Uterus (tissue), 4 donors: Measurements from ENCODE around the gene DCP2. TPM values are rescaled to one million over a fixed set of nuclear protein-coding genes. Genes with fewer than 3 reads are reported as not detected.

Experiments
- DNase-seq, 2 donors: peaks; one replicate each; pipeline ENCODE4 v3.0.0-alpha.2; 2019 to 2020
- H3K27ac ChIP-seq, 2 donors: fragments of 200-600 bp; sonication (generic); 1 replicate in 1 of 2; 2 replicates in 1 of 2; pipeline ENCODE4 v1.5.1; 2016 to 2018
- H3K27me3 ChIP-seq, 2 donors: fragments of 200-600 bp; sonication (generic); one replicate each; pipeline ENCODE4 v1.5.1; 2018 to 2019; ENCODE audit warnings: control low read depth in 1 of 2
- H3K36me3 ChIP-seq, 2 donors: fragments of 200-600 bp; sonication (generic); one replicate each; pipeline ENCODE4 v1.5.1; 2019; ENCODE audit warnings: control low read depth in 1 of 2
- H3K4me1 ChIP-seq, 2 donors: fragments of 200-600 bp; sonication (generic); one replicate each; pipeline ENCODE4 v1.5.1; 2018 to 2019; ENCODE audit warnings: control low read depth in 1 of 2
- H3K4me3 ChIP-seq, 2 donors: fragments of 200-600 bp; sonication (generic); 1 replicate in 1 of 2; 2 replicates in 1 of 2; pipeline ENCODE4 v1.5.1; 2018 to 2019; ENCODE audit warnings: mild to moderate bottlenecking in 1 of 2
- H3K9me3 ChIP-seq, 2 donors: fragments of 200-600 bp; sonication (generic); one replicate each; pipeline ENCODE4 v1.5.1; 2019; ENCODE audit warnings: control low read depth in 1 of 2
- CTCF ChIP-seq, 4 experiments: fragments of 200-600 bp in 2 of 4; fragments of 450-650 bp in 2 of 4; sonication (generic) in 2 of 4; IDR thresholded peaks; one replicate each; pipeline ENCODE4 v1.5.1; 2016 to 2019; ENCODE audit warnings: antibody characterized with exemption in 4 of 4, mild to moderate bottlenecking in 2 of 4, moderate library complexity in 1 of 4
- POLR2A ChIP-seq, 2 donors: fragments of 450-650 bp; IDR thresholded peaks; one replicate each; pipeline ENCODE4 v1.6.1; 2016; ENCODE audit warnings: antibody characterized with exemption in 2 of 2, mild to moderate bottlenecking in 1 of 2, moderate library complexity in 1 of 2
- intact Hi-C: fragments of 100-400 bp; cut with DNase I; formaldehyde crosslinking; loops from one replicate; pipeline ENCODE4 v1.15.1; 2023; ENCODE audit warnings: low total_unique reads
- total RNA-seq, 4 donors: library from RNA; depleted of rRNA in 3 of 4; stranded (reverse); fragments of >200 nt in 3 of 4; gene quantifications; one replicate each; pipeline versions ENCODE4 v1.1.0 to v1.2.4, GENCODE V29; 2014 to 2023
- donor health status: DM: yes; HTN: yes; CAD: no.

DCP2 gene
- total RNA-seq, 4 donors from 2014 or later: 11.2 to 124 (median 27.6) TPM

GRCh38 chr5:112933651-112934365, 42.8 kb upstream of the DCP2 start:
- no peak overlapping the region for H3K27ac ChIP-seq
- no peak for DNase-seq
- TF ChIP-seq POLR2A (IDR thresholded peaks at IDR 0.05): no peak
- no peak for TF ChIP-seq CTCF (IDR thresholded peaks at IDR 0.05)
- intact Hi-C loops: no loop called here
- H3K4me1 ChIP-seq: no peaks in the 10 kb centered on the region
- H3K9me3 ChIP-seq: no peaks in the 10 kb centered on the region
- H3K27me3 ChIP-seq: no peaks in the 10 kb centered on the region
- H3K36me3 ChIP-seq: no peaks in the 10 kb centered on the region
- no peak overlapping the region for H3K4me3 ChIP-seq

- intact Hi-C loops: no loop called here
- Histone ChIP-seq H3K27me3 (no peaks in the 10 kb centered on the region), H3K4me1 (no peaks in the 10 kb centered on the region)
These were observed 42.3 kb upstream of the DCP2 start for GRCh38 chr5:112934366-112934663.

GRCh38 chr5:112935675-112936074, 40.9 kb upstream of the DCP2 start:
- intact Hi-C loops: no loop called here
- no peaks in the 10 kb centered on the region for H3K27me3 ChIP-seq
- H3K27ac ChIP-seq: no peak overlapping the region
- DNase-seq: no peak
- no peaks in the 10 kb centered on the region for H3K9me3 ChIP-seq
- H3K36me3 ChIP-seq: no peaks in the 10 kb centered on the region
- no peak overlapping the region for H3K4me3 ChIP-seq
- H3K4me1 ChIP-seq: no peaks in the 10 kb centered on the region
- TF ChIP-seq POLR2A (IDR thresholded peaks at IDR 0.05) (no peak), CTCF (IDR thresholded peaks at IDR 0.05) (no peak)

More at GRCh38 chr5:112934366-112934663, 42.3 kb upstream of the DCP2 start:
- H3K4me3 ChIP-seq: no peak overlapping the region
- H3K9me3 ChIP-seq: no peaks in the 10 kb centered on the region
- H3K27ac ChIP-seq: no peak overlapping the region
- DNase-seq: no peak
- TF ChIP-seq CTCF (IDR thresholded peaks at IDR 0.05) (no peak), POLR2A (IDR thresholded peaks at IDR 0.05) (no peak)
- no peaks in the 10 kb centered on the region for H3K36me3 ChIP-seq

- H3K36me3 ChIP-seq: no peaks in the 10 kb centered on the region
- intact Hi-C loops: no loop called here
- no peaks in the 10 kb centered on the region for H3K4me1 ChIP-seq
- TF ChIP-seq POLR2A (IDR thresholded peaks at IDR 0.05): no peak
- TF ChIP-seq CTCF (IDR thresholded peaks at IDR 0.05): no peak
- no peak for DNase-seq
- H3K9me3 ChIP-seq: no peaks in the 10 kb centered on the region
- H3K4me3 ChIP-seq: no peak overlapping the region
- H3K27ac ChIP-seq: no peak overlapping the region
- H3K27me3 ChIP-seq: no peaks in the 10 kb centered on the region
These were observed 38.3 kb upstream of the DCP2 start for GRCh38 chr5:112938286-112938685.

- Histone ChIP-seq H3K4me1 (no peaks in the 10 kb centered on the region), H3K27me3 (no peaks in the 10 kb centered on the region), H3K4me3 (no peak overlapping the region), H3K36me3 (no peaks in the 10 kb centered on the region), H3K27ac (no peak overlapping the region), H3K9me3 (no peaks in the 10 kb centered on the region)
- DNase-seq: no peak
- TF ChIP-seq CTCF (IDR thresholded peaks at IDR 0.05): no peak
- no peak for TF ChIP-seq POLR2A (IDR thresholded peaks at IDR 0.05)
- intact Hi-C loops: no loop called here
These were observed 35.9 kb upstream of the DCP2 start for GRCh38 chr5:112940670-112941069.
